Endothelial cell of umbilical vein (primary cell): ENCODE results near the gene KNCN.

Experiments used
- EZH2 ChIP-seq: IDR thresholded peaks from 2 replicates; pipeline ENCODE4 v1.6.1; 2012; ENCODE audit warnings: borderline replicate concordance, low read depth, mild to moderate bottlenecking, moderate library complexity, low read length, inconsistent platforms; ENCODE audit not compliant: severe bottlenecking
- JUN ChIP-seq: IDR thresholded peaks from 2 replicates; pipeline ENCODE4 v1.6.1; 2011; ENCODE audit warnings: borderline replicate concordance, low read depth; ENCODE audit not compliant: insufficient read length, insufficient read depth
- POLR2A ChIP-seq: IDR thresholded peaks from 2 replicates; pipeline ENCODE4 v1.6.1; 2012; ENCODE audit warnings: low read depth, mild to moderate bottlenecking, control low read depth, low read length
- TF ChIP-seq, protein P1 (sequence below), 2 donors: IDR thresholded peaks; 1 replicate in 1 of 2; 2 replicates in 1 of 2; pipeline ENCODE4 v1.5.1; 2011; ENCODE audit warnings: low read length in 2 of 2, mild to moderate bottlenecking in 2 of 2, moderate library complexity in 2 of 2, control low read depth in 1 of 2, inconsistent platforms in 1 of 2, low read depth in 1 of 2; ENCODE audit not compliant: insufficient read depth in 1 of 2; ENCODE audit errors: extremely low read depth in 1 of 2

DNA sequence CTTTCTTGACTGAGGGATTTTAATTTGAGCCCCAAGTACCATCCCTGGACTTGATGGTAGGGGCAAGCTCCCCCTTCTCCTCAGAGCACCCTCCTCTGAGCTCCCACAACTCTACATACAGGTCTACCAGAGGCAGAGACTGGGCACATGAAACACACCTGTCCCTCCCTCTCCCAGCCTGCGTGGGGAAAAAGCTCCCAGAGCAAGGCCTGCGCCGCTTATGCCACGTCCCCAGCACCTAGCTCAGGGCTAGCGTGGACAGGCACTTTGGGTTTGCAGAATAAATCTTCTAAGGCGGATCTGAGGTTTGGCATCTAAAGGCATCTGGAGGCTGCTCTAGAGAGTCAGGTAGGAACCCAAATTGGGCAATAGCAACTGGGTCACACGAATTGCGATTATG is 7.5 kb upstream of the KNCN start:
- TF ChIP-seq EZH2 (no peak), POLR2A (no peak), JUN (no peak)
- TF ChIP-seq, protein P1, sequence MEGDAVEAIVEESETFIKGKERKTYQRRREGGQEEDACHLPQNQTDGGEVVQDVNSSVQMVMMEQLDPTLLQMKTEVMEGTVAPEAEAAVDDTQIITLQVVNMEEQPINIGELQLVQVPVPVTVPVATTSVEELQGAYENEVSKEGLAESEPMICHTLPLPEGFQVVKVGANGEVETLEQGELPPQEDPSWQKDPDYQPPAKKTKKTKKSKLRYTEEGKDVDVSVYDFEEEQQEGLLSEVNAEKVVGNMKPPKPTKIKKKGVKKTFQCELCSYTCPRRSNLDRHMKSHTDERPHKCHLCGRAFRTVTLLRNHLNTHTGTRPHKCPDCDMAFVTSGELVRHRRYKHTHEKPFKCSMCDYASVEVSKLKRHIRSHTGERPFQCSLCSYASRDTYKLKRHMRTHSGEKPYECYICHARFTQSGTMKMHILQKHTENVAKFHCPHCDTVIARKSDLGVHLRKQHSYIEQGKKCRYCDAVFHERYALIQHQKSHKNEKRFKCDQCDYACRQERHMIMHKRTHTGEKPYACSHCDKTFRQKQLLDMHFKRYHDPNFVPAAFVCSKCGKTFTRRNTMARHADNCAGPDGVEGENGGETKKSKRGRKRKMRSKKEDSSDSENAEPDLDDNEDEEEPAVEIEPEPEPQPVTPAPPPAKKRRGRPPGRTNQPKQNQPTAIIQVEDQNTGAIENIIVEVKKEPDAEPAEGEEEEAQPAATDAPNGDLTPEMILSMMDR (IDR thresholded peaks at IDR 0.05; ENCODE audit: extremely low read depth in 1 of 2, insufficient read depth in 1 of 2, low read depth in 1 of 2, low read length in 2 of 2) = no peak
